Measurements from ENCODE around the gene ACSF3. TPM values are rescaled to one million over a fixed set of nuclear protein-coding genes. Genes with fewer than 3 reads are reported as not detected.

Gene ACSF3
- total and polyA plus RNA-seq, 2 of the 4 experiments (the other 2 are of a cell fraction), result 9.5 to 14.2 TPM

DNA sequence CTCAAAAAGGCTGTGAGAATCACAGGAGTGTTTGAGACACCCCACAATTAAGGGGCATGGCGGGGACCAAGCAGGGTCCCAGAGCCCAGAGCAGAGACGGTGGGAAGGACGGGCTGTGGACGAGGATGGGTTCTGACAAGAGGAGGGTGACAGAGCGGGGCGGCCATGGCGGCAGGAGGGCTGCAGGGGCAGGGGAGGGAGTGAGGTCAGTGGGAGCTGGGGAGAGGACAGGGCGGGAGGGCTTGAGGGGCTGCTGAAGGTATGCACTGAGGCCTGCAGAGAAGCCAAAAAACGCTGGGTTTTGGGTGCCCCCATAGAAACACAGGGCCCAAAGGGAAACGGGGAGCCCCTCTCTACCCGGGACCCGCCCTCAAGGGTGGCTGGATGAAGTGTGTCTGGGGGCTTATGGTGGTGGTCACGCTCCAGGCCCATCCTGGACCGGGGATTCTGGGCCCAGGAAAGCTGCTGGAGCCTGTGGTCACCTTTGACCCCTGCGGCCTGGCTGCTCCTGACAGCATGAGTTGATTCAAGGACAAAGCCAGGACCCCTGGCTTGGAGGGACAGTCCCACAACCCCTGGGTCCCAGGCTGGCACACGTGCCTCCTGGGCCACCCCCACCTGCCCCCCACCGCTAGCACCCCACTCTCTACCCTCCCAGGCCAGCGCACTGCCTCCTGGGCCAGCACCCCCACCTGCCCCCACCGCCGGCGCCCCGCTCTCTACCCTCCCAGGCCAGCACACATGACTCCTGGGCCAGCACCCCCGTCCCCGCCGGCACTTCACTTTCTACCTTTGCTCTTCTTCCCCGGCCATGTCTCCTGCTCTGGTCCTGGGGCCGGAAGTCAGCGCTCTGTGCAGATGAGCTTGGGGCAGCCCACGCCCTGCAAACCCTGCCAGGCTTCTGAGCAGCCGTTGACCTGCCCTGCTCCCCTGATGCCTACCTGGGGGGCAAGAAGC is 31.0 kb upstream of the ACSF3 start:
- H2BK5ac ChIP-seq (ENCODE audit: low read depth, low read length, poor library complexity, severe bottlenecking), result no peak overlapping the region
- no peaks in the 10 kb centered on the region for H3K4me1 ChIP-seq (ENCODE audit: control insufficient read depth, insufficient read depth, low read length)
- H3K56ac ChIP-seq (ENCODE audit: extremely low read depth, insufficient read depth, low read length), result no peak overlapping the region
- no peak overlapping the region for H3K4ac ChIP-seq (ENCODE audit: low read depth, low read length)
- ATAC-seq (ENCODE audit: low read depth) (no peak), DNase-seq (no peak)
- H2BK15ac ChIP-seq (ENCODE audit: low read depth, low read length), result no peak overlapping the region
- no peaks in the 10 kb centered on the region for H3K9me1 ChIP-seq (ENCODE audit: insufficient read depth, low read length)
- no peaks in the 10 kb centered on the region for H4K20me1 ChIP-seq (ENCODE audit: insufficient read depth, low read length)
- ChIA-PET POLR2A (ENCODE audit: unreplicated experiment) (interaction anchor here (0.5 kb wide), 1 partner anchor 295 kb away, joined by 3 read pairs; no protein-coding TSS in a partner anchor), CTCF (no interaction called here)
- no peak overlapping the region for H3K27ac ChIP-seq (ENCODE audit: insufficient read depth, low read length)
- H3K79me1 ChIP-seq (ENCODE audit: low read depth in 1 of 2, low read length in 2 of 2), result no peaks in the 10 kb centered on the region
- H3K23ac ChIP-seq (ENCODE audit: low read depth, low read length), result no peak overlapping the region
- H3K27me3 ChIP-seq (ENCODE audit: control insufficient read depth, insufficient read depth, low read length), result peaks cover 40% of the 10 kb centered on the region
- no peak overlapping the region for H2AK9ac ChIP-seq (replicated peaks; ENCODE audit: low read depth, low read length, poor library complexity)
- H4K8ac ChIP-seq (ENCODE audit: low read depth in 2 of 2, low read length in 2 of 2), result no peak overlapping the region
- H3K14ac ChIP-seq (replicated peaks; ENCODE audit: low read depth, low read length), result no peak overlapping the region
- no peak overlapping the region for H3K9ac ChIP-seq (ENCODE audit: low read depth, low read length)
- no peak overlapping the region for H4K5ac ChIP-seq (ENCODE audit: low read depth, low read length)
- no peak overlapping the region for H3K4me2 ChIP-seq (ENCODE audit: low read depth, low read length)
- 68% methylated on average over 9 of the region's 30 CpGs; no CpG with 5 or more reads in 1 of the 2 experiments for WGBS, 2 experiments (ENCODE audit: extremely low coverage in 2 of 2, insufficient read length in 1 of 2)
- no peak overlapping the region for H3K4me3 ChIP-seq (ENCODE audit: insufficient read depth, low read depth, low read length)
- in situ Hi-C loops (cut with MboI; ENCODE audit: low sequenced_read_pairs), result no loop called here
- no peaks in the 10 kb centered on the region for H3K36me3 ChIP-seq (ENCODE audit: control insufficient read depth, insufficient read depth, low read length)
- no peak overlapping the region for H4K91ac ChIP-seq (ENCODE audit: insufficient read depth, low read depth, low read length)
- no peak overlapping the region for H3K18ac ChIP-seq (ENCODE audit: low read depth, low read length)
- intact Hi-C loops (cut with micrococcal nuclease), result no loop called here
- BruUV-seq (replicated peaks), result no TSS peak
- no peaks in the 10 kb centered on the region for H3K9me3 ChIP-seq (ENCODE audit: control insufficient read depth, insufficient read depth, low read length)
- no peak overlapping the region for H2BK120ac ChIP-seq (ENCODE audit: low read depth, low read length)
- H2AK5ac ChIP-seq (ENCODE audit: low read depth, low read length), result no peak overlapping the region
- TF ChIP-seq, protein P1, sequence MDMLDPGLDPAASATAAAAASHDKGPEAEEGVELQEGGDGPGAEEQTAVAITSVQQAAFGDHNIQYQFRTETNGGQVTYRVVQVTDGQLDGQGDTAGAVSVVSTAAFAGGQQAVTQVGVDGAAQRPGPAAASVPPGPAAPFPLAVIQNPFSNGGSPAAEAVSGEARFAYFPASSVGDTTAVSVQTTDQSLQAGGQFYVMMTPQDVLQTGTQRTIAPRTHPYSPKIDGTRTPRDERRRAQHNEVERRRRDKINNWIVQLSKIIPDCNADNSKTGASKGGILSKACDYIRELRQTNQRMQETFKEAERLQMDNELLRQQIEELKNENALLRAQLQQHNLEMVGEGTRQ (IDR thresholded peaks at IDR 0.05; ENCODE audit: low read depth, low read length), result no peak
- no peak for TF ChIP-seq POLR2A (IDR thresholded peaks at IDR 0.05; ENCODE audit: low read depth, low read length)
- TF ChIP-seq SMC3 (IDR thresholded peaks at IDR 0.05; ENCODE audit: low read depth, low read length), result no peak
- no peak for TF ChIP-seq RCOR1 (IDR thresholded peaks at IDR 0.05; ENCODE audit: insufficient replicate concordance, low read length)
- no peak for TF ChIP-seq NFE2L2 (IDR thresholded peaks at IDR 0.05; ENCODE audit: low read depth, low read length)
- no peak for TF ChIP-seq MAZ (IDR thresholded peaks at IDR 0.05; ENCODE audit: borderline replicate concordance, low read depth, low read length)
- TF ChIP-seq RAD21 (IDR thresholded peaks at IDR 0.05; ENCODE audit: low read length), result no peak
- TF ChIP-seq, protein P2, sequence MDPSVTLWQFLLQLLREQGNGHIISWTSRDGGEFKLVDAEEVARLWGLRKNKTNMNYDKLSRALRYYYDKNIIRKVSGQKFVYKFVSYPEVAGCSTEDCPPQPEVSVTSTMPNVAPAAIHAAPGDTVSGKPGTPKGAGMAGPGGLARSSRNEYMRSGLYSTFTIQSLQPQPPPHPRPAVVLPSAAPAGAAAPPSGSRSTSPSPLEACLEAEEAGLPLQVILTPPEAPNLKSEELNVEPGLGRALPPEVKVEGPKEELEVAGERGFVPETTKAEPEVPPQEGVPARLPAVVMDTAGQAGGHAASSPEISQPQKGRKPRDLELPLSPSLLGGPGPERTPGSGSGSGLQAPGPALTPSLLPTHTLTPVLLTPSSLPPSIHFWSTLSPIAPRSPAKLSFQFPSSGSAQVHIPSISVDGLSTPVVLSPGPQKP (IDR thresholded peaks at IDR 0.05; ENCODE audit: borderline replicate concordance, low read depth, low read length), result no peak
- no peak for TF ChIP-seq MAFK (IDR thresholded peaks at IDR 0.05; ENCODE audit: low read depth, low read length)
- H2AFZ ChIP-seq (replicated peaks; ENCODE audit: low read length, poor library complexity), result no peak overlapping the region
- dilution Hi-C loops (cut with HindIII; ENCODE audit: low sequenced_read_pairs, unreplicated experiment), result no loop called here
- H2BK20ac ChIP-seq (ENCODE audit: low read depth, low read length), result no peak overlapping the region
